ENCODE data around the gene HGD. TPM values are rescaled to one million over a fixed set of nuclear protein-coding genes. Genes with fewer than 3 reads are reported as not detected.

The HGD gene
- total and polyA plus RNA-seq, 2 experiments from 2014 or later, result not detected

DNA sequence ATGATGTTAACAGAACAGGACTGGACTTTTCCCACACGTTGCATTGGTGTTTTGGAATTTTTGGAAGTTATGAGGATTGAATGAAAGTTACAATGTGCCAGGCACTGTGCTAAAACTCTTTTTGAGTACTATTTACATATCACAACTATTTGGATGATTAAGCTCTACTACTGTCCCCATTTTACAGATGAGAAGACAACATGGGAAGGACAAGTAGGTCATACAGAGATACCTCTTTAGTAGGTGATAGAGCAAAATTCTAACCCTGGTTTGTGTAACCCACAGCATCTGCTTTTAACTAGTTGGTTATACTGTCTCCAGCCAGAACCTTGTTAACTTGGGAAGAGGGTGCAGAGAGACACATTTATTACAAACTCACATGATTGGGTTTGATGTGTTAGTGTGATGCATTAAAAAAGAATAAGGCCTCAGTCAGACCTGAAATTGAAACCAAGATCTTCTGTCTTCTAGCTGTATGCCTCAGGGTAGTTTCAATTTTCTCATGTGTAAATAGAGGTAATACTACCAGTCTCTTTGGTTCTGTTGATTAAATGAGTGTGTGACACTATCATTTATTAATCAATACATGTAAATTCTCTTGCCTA lies 84.5 kb downstream of the HGD start:
- TF ChIP-seq, protein P1, sequence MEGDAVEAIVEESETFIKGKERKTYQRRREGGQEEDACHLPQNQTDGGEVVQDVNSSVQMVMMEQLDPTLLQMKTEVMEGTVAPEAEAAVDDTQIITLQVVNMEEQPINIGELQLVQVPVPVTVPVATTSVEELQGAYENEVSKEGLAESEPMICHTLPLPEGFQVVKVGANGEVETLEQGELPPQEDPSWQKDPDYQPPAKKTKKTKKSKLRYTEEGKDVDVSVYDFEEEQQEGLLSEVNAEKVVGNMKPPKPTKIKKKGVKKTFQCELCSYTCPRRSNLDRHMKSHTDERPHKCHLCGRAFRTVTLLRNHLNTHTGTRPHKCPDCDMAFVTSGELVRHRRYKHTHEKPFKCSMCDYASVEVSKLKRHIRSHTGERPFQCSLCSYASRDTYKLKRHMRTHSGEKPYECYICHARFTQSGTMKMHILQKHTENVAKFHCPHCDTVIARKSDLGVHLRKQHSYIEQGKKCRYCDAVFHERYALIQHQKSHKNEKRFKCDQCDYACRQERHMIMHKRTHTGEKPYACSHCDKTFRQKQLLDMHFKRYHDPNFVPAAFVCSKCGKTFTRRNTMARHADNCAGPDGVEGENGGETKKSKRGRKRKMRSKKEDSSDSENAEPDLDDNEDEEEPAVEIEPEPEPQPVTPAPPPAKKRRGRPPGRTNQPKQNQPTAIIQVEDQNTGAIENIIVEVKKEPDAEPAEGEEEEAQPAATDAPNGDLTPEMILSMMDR (IDR thresholded peaks at IDR 0.05; ENCODE audit: low read depth, low read length), result no peak
- peak overlapping the region; percentile 65 for H3K4me3 ChIP-seq

DNA sequence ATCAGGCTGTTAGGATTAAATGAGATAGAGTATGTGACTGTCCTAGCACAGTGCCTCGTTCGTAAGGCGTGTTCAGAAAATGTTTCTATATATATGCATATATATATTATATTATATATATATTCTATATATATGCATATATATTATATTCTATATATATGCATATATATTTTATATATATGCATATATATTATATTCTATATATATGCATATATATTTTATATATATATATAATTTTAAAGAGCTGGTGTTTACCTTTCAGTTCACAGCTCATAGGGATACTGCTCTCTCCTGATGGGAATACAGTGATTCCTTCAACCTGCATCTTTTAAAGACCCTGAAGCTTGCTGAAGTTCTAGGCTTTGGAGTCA lies 85.2 kb downstream of the HGD start:
- peaks cover 8% of the 10 kb centered on the region for H3K36me3 ChIP-seq
- DNase-seq (ENCODE audit: low read depth in 1 of 2, low spot score in 1 of 2), result no peak
- H3K27ac ChIP-seq, result peak overlapping the region; percentile 93
- no peaks in the 10 kb centered on the region for H3K27me3 ChIP-seq
- H3K9me3 ChIP-seq (ENCODE audit: low read depth), result no peaks in the 10 kb centered on the region
- peaks cover 22% of the 10 kb centered on the region for H3K4me1 ChIP-seq (ENCODE audit: low read depth)
- TF ChIP-seq, protein P1 (IDR thresholded peaks at IDR 0.05; ENCODE audit: low read depth, low read length), result no peak
- H3K4me3 ChIP-seq, result peak overlapping the region; percentile 65

More for the DNA sequence above, 84.5 kb downstream of the HGD start:
- Histone ChIP-seq H3K36me3 (peaks cover 12% of the 10 kb centered on the region), H3K9me3 (ENCODE audit: low read depth) (no peaks in the 10 kb centered on the region), H3K27me3 (no peaks in the 10 kb centered on the region), H3K27ac (no peak overlapping the region), H3K4me1 (ENCODE audit: low read depth) (peaks cover 22% of the 10 kb centered on the region)
- DNase-seq (ENCODE audit: low read depth in 1 of 2, low spot score in 1 of 2), result no peak

DNA sequence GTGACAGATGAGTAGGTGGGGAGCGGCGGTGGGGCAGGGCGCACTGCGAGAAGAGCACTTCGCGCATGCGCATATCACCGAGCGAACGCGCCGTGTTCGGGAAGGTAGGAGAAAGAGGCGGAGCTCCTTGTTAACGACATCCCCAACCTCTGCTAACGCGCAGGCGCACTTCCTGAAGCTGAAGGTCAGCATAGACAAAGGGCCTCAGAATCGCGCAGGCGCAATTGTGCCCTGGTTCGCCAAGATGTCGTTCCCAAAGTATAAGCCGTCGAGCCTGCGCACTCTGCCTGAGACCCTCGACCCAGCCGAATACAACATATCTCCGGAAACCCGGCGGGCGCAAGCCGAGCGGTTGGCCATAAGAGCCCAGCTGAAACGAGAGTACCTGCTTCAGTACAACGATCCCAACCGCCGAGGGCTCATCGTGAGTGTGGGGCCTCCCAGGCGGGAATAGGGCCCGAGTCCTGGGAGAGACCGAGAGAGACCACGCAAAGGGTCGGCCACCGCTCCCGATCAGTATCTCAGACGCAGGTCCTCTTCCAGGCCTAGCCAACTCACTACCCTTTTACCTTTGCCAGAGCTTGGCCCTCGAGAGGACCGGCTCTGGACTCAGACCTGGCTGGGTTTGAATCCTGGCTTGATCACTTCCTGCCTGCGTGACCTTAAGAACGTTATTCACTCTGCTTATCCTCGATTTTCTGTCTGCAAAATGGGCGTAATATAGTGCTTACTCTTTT lies 85.8 kb downstream of the HGD start, which contains the start of gene NDUFB4:
Gene NDUFB4 (plus strand): TSS at position 221 of the 737 bp plus-strand sequence. CDS start 24 bp downstream, at position 245.
- Histone ChIP-seq H3K27me3 (no peaks in the 10 kb centered on the region), H3K4me1 (ENCODE audit: low read depth) (peaks cover 22% of the 10 kb centered on the region), H3K27ac (peak within 1 kb of the TSS; percentile 93), H3K9me3 (ENCODE audit: low read depth) (no peaks in the 10 kb centered on the region), H3K4me3 (peak within 1 kb of the TSS; percentile 65), H3K36me3 (peaks cover 8% of the 10 kb centered on the region)
- TF ChIP-seq, protein P1 (IDR thresholded peaks at IDR 0.05; ENCODE audit: low read depth, low read length), result no peak
- peak; percentile 99 for DNase-seq (ENCODE audit: low read depth in 1 of 2, low spot score in 1 of 2)

DNA sequence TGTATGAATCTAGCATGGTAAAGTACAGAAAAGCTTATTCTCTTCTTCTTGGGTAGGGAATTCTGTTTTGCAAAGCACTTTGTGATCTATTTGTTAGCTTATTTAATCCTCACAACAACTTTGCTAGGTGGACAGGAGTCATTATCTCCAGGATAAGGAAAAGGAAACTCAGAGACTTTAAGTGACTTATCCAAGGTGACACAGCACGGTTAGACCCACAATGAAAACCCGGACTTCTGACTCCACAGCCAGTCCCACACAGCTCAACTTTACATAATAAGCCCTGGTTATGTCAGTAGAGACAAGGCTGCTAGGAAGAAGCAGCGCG lies 86.3 kb downstream of the HGD start:
- peak overlapping the region; percentile 65 for H3K4me3 ChIP-seq
- H3K9me3 ChIP-seq (ENCODE audit: low read depth), result no peaks in the 10 kb centered on the region
- H3K36me3 ChIP-seq, result peaks cover 7% of the 10 kb centered on the region
- H3K27ac ChIP-seq, result no peak overlapping the region
- TF ChIP-seq, protein P1 (IDR thresholded peaks at IDR 0.05; ENCODE audit: low read depth, low read length), result no peak
- no peaks in the 10 kb centered on the region for H3K27me3 ChIP-seq
- DNase-seq (ENCODE audit: low read depth in 1 of 2, low spot score in 1 of 2), result no peak
- H3K4me1 ChIP-seq (ENCODE audit: low read depth), result peaks cover 22% of the 10 kb centered on the region

DNA sequence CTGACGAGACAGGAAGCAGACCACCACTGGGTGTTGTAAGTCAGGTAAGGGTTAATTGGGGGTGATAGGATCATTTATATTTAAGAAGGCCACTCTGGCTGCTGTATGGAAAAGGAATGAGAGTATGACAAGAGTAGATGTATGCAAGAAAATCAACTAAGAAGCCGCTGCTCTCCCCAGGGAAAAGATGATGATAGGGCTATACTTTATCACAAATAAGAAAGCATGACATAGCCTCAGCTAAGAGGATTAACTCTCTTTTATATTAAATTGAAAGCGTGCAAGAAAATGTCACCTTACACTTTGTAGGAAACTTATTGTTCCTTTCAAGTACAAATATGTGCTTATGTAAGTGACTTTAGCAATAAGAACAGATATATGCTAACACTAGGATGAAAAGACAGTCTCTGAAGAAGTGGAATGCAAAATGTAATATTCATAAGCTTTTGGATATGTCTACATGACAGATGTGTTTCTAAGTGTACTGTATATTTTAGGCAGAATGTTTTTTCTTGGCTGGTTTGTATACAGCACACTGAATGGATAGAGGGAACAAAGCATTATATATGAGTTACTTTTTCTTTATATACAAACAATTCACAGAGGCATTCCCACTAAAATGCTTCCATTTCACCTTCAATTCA lies 94.6 kb downstream of the HGD start:
- H3K4me3 ChIP-seq, result no peak overlapping the region
- no peaks in the 10 kb centered on the region for H3K9me3 ChIP-seq (ENCODE audit: low read depth)
- no peak for DNase-seq (ENCODE audit: low read depth in 1 of 2, low spot score in 1 of 2)
- TF ChIP-seq, protein P1 (IDR thresholded peaks at IDR 0.05; ENCODE audit: low read depth, low read length), result no peak
- H3K4me1 ChIP-seq (ENCODE audit: low read depth), result no peaks in the 10 kb centered on the region
- no peaks in the 10 kb centered on the region for H3K27me3 ChIP-seq
- no peak overlapping the region for H3K27ac ChIP-seq
- no peaks in the 10 kb centered on the region for H3K36me3 ChIP-seq

Other genes starting within 250 kb of the HGD start
- 241 and 353 TPM in 2 replicates for gene FSTL1, start 231.2 kb downstream of the HGD start, total RNA-seq
- 142 and 253 TPM in 2 replicates for gene FSTL1, start 231.2 kb downstream of the HGD start, polyA plus RNA-seq
- 67.0 and 133 TPM in 2 replicates for gene NDUFB4, start 85.9 kb downstream of the HGD start, total RNA-seq
- gene NDUFB4, start 85.9 kb downstream of the HGD start, polyA plus RNA-seq, result 396 and 420 TPM in 2 replicates
- 12.5 and 16.6 TPM in 2 replicates for gene RABL3, start 60.3 kb upstream of the HGD start, total RNA-seq
- 15.0 and 22.3 TPM in 2 replicates for gene RABL3, start 60.3 kb upstream of the HGD start, polyA plus RNA-seq
- 22.1 and 23.6 TPM in 2 replicates for gene GTF2E1, start 60.5 kb upstream of the HGD start, total RNA-seq
- 12.9 and 21.5 TPM in 2 replicates for gene GTF2E1, start 60.5 kb upstream of the HGD start, polyA plus RNA-seq
- gene STXBP5L, start 226.0 kb upstream of the HGD start, total RNA-seq, result 0.07 and 0.24 TPM in 2 replicates
- 0.02 and 0.14 TPM in 2 replicates for gene STXBP5L, start 226.0 kb upstream of the HGD start, polyA plus RNA-seq

Measured in cardiac muscle cell (in vitro differentiated cells and primary cell).